CD4-positive, CD25-positive, alpha-beta regulatory T cell (primary cell): ENCODE results near the gene NOS1AP. TPM values are rescaled to one million over a fixed set of nuclear protein-coding genes. Genes with fewer than 3 reads are reported as not detected.

Source experiments
- ATAC-seq, 2 donors: fragments of 150-1000 bp; cut with Tn5 transposase; one replicate each; pipeline ENCODE4 v1.10.0; 2021; ENCODE audit warnings: low read depth in 2 of 2, moderate number of reproducible peaks in 2 of 2, moderate library complexity in 1 of 2
- DNase-seq, 3 donors: peaks; one replicate each; pipeline versions ENCODE4 v3.0.0 to v3.0.0-alpha.2; 2012 to 2022; ENCODE audit warnings: mixed read lengths in 1 of 3
- H3K27ac ChIP-seq: one replicate; pipeline ENCODE4 v1.7.0; 2013; ENCODE audit warnings: mild to moderate bottlenecking, low read length; ENCODE audit not compliant: insufficient read depth, poor library complexity, severe bottlenecking
- H3K27me3 ChIP-seq: one replicate; pipeline ENCODE4 v1.7.0; 2013; ENCODE audit warnings: low read length; ENCODE audit not compliant: control insufficient read depth, insufficient read depth
- H3K36me3 ChIP-seq: one replicate; pipeline ENCODE4 v1.7.0; 2013; ENCODE audit warnings: mild to moderate bottlenecking, low read length, moderate library complexity; ENCODE audit not compliant: control insufficient read depth, insufficient read depth
- H3K4me1 ChIP-seq: 2 replicates; pipeline ENCODE4 v1.7.0; 2013; ENCODE audit warnings: mild to moderate bottlenecking, low read length; ENCODE audit not compliant: insufficient read depth, control insufficient read depth, poor library complexity, severe bottlenecking
- H3K4me3 ChIP-seq: one replicate; pipeline ENCODE4 v1.7.0; 2013; ENCODE audit warnings: low read depth, mild to moderate bottlenecking, low read length, moderate library complexity
- H3K9me3 ChIP-seq, 2 experiments: 1 replicate in 1 of 2; 2 replicates in 1 of 2; pipeline ENCODE4 v1.7.0; 2013; ENCODE audit warnings: low read length in 2 of 2, mild to moderate bottlenecking in 1 of 2, moderate library complexity in 1 of 2; ENCODE audit not compliant: control insufficient read depth in 2 of 2
- H3K27ac Mint-ChIP-seq, 3 donors: one replicate each; pipeline ENCODE4 v1.8.0; 2020 to 2022; ENCODE audit warnings: mild to moderate bottlenecking in 3 of 3, mixed read lengths in 3 of 3, moderate library complexity in 2 of 3
- H3K27me3 Mint-ChIP-seq: one replicate; pipeline ENCODE4 v1.8.0; 2022; ENCODE audit warnings: mild to moderate bottlenecking, mixed read lengths
- H3K36me3 Mint-ChIP-seq: one replicate; pipeline ENCODE4 v1.8.0; 2020; ENCODE audit warnings: mixed read lengths
- H3K4me1 Mint-ChIP-seq, 4 donors: one replicate each; pipeline ENCODE4 v1.8.0; 2020 to 2022; ENCODE audit warnings: mixed read lengths in 4 of 4, mild to moderate bottlenecking in 1 of 4
- H3K4me3 Mint-ChIP-seq, 4 donors: one replicate each; pipeline ENCODE4 v1.8.0; 2020 to 2022; ENCODE audit warnings: mild to moderate bottlenecking in 4 of 4, mixed read lengths in 4 of 4, moderate library complexity in 3 of 4
- H3K9me3 Mint-ChIP-seq, 7 donors: one replicate each; pipeline ENCODE4 v1.8.0; 2020 to 2022; ENCODE audit warnings: mixed read lengths in 7 of 7, mild to moderate bottlenecking in 3 of 7, moderate library complexity in 2 of 7
- polyA plus RNA-seq, 4 donors: library from polyadenylated mRNA; unstranded; fragments of 300-500 nt; fragmentation: Illumina TruSeq; gene quantifications; one replicate each; pipeline ENCODE4 v1.2.3, GENCODE V29; 2021
- total RNA-seq: library from RNA; stranded (reverse); gene quantifications from one replicate; pipeline ENCODE4 v1.2.3, GENCODE V29; 2022

The NOS1AP gene
- total and polyA plus RNA-seq, 5 donors from 2014 or later, result not detected

DNA sequence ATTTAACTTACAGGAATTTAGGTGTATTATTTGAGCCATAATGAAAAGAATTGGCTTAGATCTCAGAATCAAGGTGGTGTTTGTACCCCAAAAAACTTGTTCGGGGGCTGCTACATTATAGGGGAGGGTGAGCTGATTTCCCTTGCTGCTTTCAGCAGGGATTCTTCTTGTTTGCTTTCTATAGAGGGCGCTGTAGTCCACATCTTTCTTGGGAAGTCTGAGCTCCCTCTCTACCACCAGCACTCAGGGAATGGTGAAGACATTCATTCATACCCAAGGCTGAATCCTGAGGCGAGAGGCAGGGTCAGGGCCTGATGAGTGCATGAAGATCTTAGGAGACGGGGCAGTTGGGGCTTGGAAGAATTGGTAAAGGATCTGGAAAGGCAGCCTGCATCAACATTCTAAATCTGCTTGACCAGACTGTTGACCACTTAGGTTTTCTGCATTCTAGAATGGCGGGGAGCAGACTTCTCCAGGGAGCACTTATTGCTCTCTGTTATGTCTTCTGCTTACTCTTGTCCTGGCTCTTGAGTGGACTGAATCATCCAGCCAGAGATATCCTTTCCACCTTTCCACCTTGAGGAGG, 288.3 kb downstream of the NOS1AP start:
- H3K36me3 ChIP-seq, result no peaks in the 10 kb centered on the region
- no peak overlapping the region for H3K27ac ChIP-seq
- DNase-seq (no peak), ATAC-seq (no peak)
- no peaks in the 10 kb centered on the region for H3K4me1 ChIP-seq
- peaks cover 14% of the 10 kb centered on the region for H3K27me3 Mint-ChIP-seq
- no peaks in the 10 kb centered on the region for H3K9me3 Mint-ChIP-seq
- H3K36me3 Mint-ChIP-seq, result no peaks in the 10 kb centered on the region
- no peak overlapping the region for H3K4me3 ChIP-seq
- H3K9me3 ChIP-seq, result no peaks in the 10 kb centered on the region
- H3K27me3 ChIP-seq, result no peaks in the 10 kb centered on the region
- H3K4me3 Mint-ChIP-seq, result no peak overlapping the region
- no peak overlapping the region for H3K27ac Mint-ChIP-seq
- no peaks in the 10 kb centered on the region for H3K4me1 Mint-ChIP-seq

GRCh38 chr1:162358928-162359327, 289.4 kb downstream of the NOS1AP start:
- Histone ChIP-seq H3K27ac (no peak overlapping the region), H3K27me3 (no peaks in the 10 kb centered on the region), H3K4me3 (no peak overlapping the region), H3K4me1 (no peaks in the 10 kb centered on the region), H3K36me3 (no peaks in the 10 kb centered on the region), H3K9me3 (no peaks in the 10 kb centered on the region)
- no peak for ATAC-seq
- Mint-ChIP-seq H3K36me3 (no peaks in the 10 kb centered on the region), H3K4me1 (no peaks in the 10 kb centered on the region), H3K27me3 (peaks cover 13% of the 10 kb centered on the region), H3K9me3 (no peaks in the 10 kb centered on the region), H3K27ac (no peak overlapping the region), H3K4me3 (no peak overlapping the region)
- no peak for DNase-seq

- Histone ChIP-seq H3K4me3 (no peak overlapping the region), H3K4me1 (no peaks in the 10 kb centered on the region), H3K9me3 (no peaks in the 10 kb centered on the region), H3K36me3 (no peaks in the 10 kb centered on the region), H3K27me3 (no peaks in the 10 kb centered on the region), H3K27ac (no peak overlapping the region)
- Mint-ChIP-seq H3K4me3 (no peak overlapping the region), H3K4me1 (no peaks in the 10 kb centered on the region), H3K27me3 (peaks cover 17% of the 10 kb centered on the region), H3K36me3 (no peaks in the 10 kb centered on the region), H3K27ac (peak overlapping the region in 1 of 3 donors; percentile 35), H3K9me3 (no peaks in the 10 kb centered on the region)
- no peak for DNase-seq
- no peak for ATAC-seq
These were observed 290.2 kb downstream of the NOS1AP start for GRCh38 chr1:162359523-162360236.

GRCh38 chr1:162360237-162360873, 290.9 kb downstream of the NOS1AP start:
- DNase-seq (no peak), ATAC-seq (no peak)
- Mint-ChIP-seq H3K4me1 (no peaks in the 10 kb centered on the region), H3K4me3 (no peak overlapping the region), H3K36me3 (no peaks in the 10 kb centered on the region), H3K27me3 (peaks cover 17% of the 10 kb centered on the region), H3K9me3 (no peaks in the 10 kb centered on the region), H3K27ac (peak overlapping the region in 1 of 3 donors; percentile 35)
- Histone ChIP-seq H3K9me3 (no peaks in the 10 kb centered on the region), H3K27ac (no peak overlapping the region), H3K4me3 (no peak overlapping the region), H3K27me3 (no peaks in the 10 kb centered on the region), H3K4me1 (no peaks in the 10 kb centered on the region), H3K36me3 (no peaks in the 10 kb centered on the region)

- H3K27ac ChIP-seq, result no peak overlapping the region
- H3K36me3 ChIP-seq, result no peaks in the 10 kb centered on the region
- DNase-seq, result no peak
- no peaks in the 10 kb centered on the region for H3K4me1 ChIP-seq
- Mint-ChIP-seq H3K27ac (no peak overlapping the region), H3K4me1 (no peaks in the 10 kb centered on the region), H3K9me3 (no peaks in the 10 kb centered on the region), H3K4me3 (no peak overlapping the region), H3K27me3 (peaks cover 13% of the 10 kb centered on the region), H3K36me3 (no peaks in the 10 kb centered on the region)
- no peak overlapping the region for H3K4me3 ChIP-seq
- no peak for ATAC-seq
- no peaks in the 10 kb centered on the region for H3K27me3 ChIP-seq
- no peaks in the 10 kb centered on the region for H3K9me3 ChIP-seq
These were observed 291.4 kb downstream of the NOS1AP start for GRCh38 chr1:162360874-162361260.

DNA sequence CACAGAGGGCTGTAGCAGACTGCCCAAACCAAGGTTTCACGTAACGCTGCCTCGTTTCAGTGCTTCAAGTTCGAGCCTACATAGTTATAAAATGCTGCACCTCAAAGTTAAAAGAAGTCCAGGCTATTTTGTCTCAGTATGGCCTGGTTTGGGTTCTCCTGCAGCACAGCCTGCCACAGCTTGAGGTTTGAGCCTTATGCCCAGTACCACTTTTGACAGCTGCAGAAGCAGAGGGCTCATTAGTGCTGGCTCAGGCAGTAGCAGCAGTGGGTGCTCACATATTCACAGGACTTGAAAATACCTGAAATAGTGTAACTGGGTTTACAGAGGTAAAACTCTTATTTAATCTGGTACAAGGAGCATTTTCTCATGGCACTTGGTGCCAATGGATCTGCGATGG, 291.9 kb downstream of the NOS1AP start:
- Histone ChIP-seq H3K36me3 (no peaks in the 10 kb centered on the region), H3K4me3 (no peak overlapping the region), H3K27me3 (no peaks in the 10 kb centered on the region), H3K9me3 (no peaks in the 10 kb centered on the region), H3K4me1 (no peaks in the 10 kb centered on the region), H3K27ac (no peak overlapping the region)
- ATAC-seq (no peak), DNase-seq (no peak)
- no peaks in the 10 kb centered on the region for H3K36me3 Mint-ChIP-seq
- no peak overlapping the region for H3K4me3 Mint-ChIP-seq
- H3K27me3 Mint-ChIP-seq, result peaks cover 13% of the 10 kb centered on the region
- H3K27ac Mint-ChIP-seq, result no peak overlapping the region
- H3K9me3 Mint-ChIP-seq, result no peaks in the 10 kb centered on the region
- no peaks in the 10 kb centered on the region for H3K4me1 Mint-ChIP-seq

DNA sequence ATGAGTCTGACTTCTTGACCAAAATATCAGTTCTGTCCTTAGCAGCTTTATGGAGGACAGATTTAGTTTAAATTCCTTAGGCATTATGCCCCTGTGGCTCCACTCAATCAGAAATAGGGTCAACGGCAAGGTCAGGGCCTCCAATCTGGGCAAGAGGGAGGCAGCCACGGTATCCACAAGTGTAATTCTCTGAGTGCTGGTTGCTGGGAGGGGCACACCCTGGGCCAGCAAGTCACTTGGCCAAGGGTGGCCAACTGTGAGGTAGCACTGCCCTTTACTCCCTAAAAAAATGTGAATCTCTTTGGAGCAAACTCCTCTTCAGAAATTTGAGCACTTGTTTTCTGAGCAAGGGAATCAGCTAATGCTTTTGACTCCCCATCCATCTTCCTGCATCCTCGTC, 294.3 kb downstream of the NOS1AP start:
- Histone ChIP-seq H3K4me3 (no peak overlapping the region), H3K9me3 (no peaks in the 10 kb centered on the region), H3K27ac (no peak overlapping the region), H3K36me3 (no peaks in the 10 kb centered on the region), H3K4me1 (no peaks in the 10 kb centered on the region), H3K27me3 (no peaks in the 10 kb centered on the region)
- H3K27ac Mint-ChIP-seq, result no peak overlapping the region
- H3K4me3 Mint-ChIP-seq, result no peak overlapping the region
- H3K36me3 Mint-ChIP-seq, result no peaks in the 10 kb centered on the region
- H3K9me3 Mint-ChIP-seq, result no peaks in the 10 kb centered on the region
- no peaks in the 10 kb centered on the region for H3K4me1 Mint-ChIP-seq
- peaks cover 9% of the 10 kb centered on the region for H3K27me3 Mint-ChIP-seq
- ATAC-seq (no peak), DNase-seq (no peak)

GRCh38 chr1:162364498-162364897, 295.0 kb downstream of the NOS1AP start:
- Mint-ChIP-seq H3K27me3 (peaks cover 9% of the 10 kb centered on the region), H3K4me1 (no peaks in the 10 kb centered on the region), H3K4me3 (no peak overlapping the region), H3K9me3 (no peaks in the 10 kb centered on the region), H3K36me3 (no peaks in the 10 kb centered on the region), H3K27ac (no peak overlapping the region)
- no peaks in the 10 kb centered on the region for H3K4me1 ChIP-seq
- ATAC-seq (no peak), DNase-seq (no peak)
- H3K36me3 ChIP-seq, result no peaks in the 10 kb centered on the region
- H3K9me3 ChIP-seq, result no peaks in the 10 kb centered on the region
- no peaks in the 10 kb centered on the region for H3K27me3 ChIP-seq
- H3K4me3 ChIP-seq, result no peak overlapping the region
- no peak overlapping the region for H3K27ac ChIP-seq
